H9 (cell line): ENCODE measurements around the gene TNFAIP3. TPM values are rescaled to one million over a fixed set of nuclear protein-coding genes. Genes with fewer than 3 reads are reported as not detected.

Source experiments
- DNase-seq: peaks from one replicate; pipeline ENCODE4 v3.0.0-alpha.2; 2017
- H2AFZ ChIP-seq: one replicate; pipeline ENCODE4 v1.6.1; 2013; ENCODE audit warnings: mild to moderate bottlenecking, low read length, control low read depth, moderate library complexity
- H2AK5ac ChIP-seq: 2 replicates; pipeline ENCODE4 v1.6.1; 2013; ENCODE audit warnings: low read length, control low read depth, mixed read lengths; ENCODE audit not compliant: insufficient read length
- H2BK120ac ChIP-seq: one replicate; pipeline ENCODE4 v1.6.1; 2013; ENCODE audit warnings: low read depth, mild to moderate bottlenecking, low read length, control low read depth, inconsistent platforms; ENCODE audit not compliant: poor library complexity, severe bottlenecking
- H2BK12ac ChIP-seq: 2 replicates; pipeline ENCODE4 v1.6.1; 2013; ENCODE audit warnings: low read length, control low read depth, mixed read lengths, low read depth; ENCODE audit not compliant: insufficient read length
- H2BK15ac ChIP-seq: 2 replicates; pipeline ENCODE4 v1.6.1; 2013; ENCODE audit warnings: low read depth, low read length, control low read depth
- H2BK20ac ChIP-seq: one replicate; pipeline ENCODE4 v1.6.1; 2013; ENCODE audit warnings: low read depth, mild to moderate bottlenecking, low read length, control low read depth, inconsistent platforms; ENCODE audit not compliant: poor library complexity, severe bottlenecking
- H2BK5ac ChIP-seq: 2 replicates; pipeline ENCODE4 v1.6.1; 2013; ENCODE audit warnings: low read length, control low read depth, mixed read lengths; ENCODE audit not compliant: insufficient read length
- H3K14ac ChIP-seq: 2 replicates; pipeline ENCODE4 v1.6.1; 2013; ENCODE audit warnings: low read length, control low read depth; ENCODE audit not compliant: insufficient read depth
- H3K18ac ChIP-seq: 2 replicates; pipeline ENCODE4 v1.6.1; 2013; ENCODE audit warnings: low read depth, mild to moderate bottlenecking, mixed read lengths, low read length, control low read depth; ENCODE audit not compliant: insufficient read length
- H3K23ac ChIP-seq: 2 replicates; pipeline ENCODE4 v1.6.1; 2013; ENCODE audit warnings: low read length, control low read depth, mixed read lengths, low read depth; ENCODE audit not compliant: insufficient read length
- H3K23me2 ChIP-seq: 2 replicates; pipeline ENCODE4 v1.6.1; 2013; ENCODE audit warnings: low read depth, mild to moderate bottlenecking, mixed read lengths, low read length, control low read depth; ENCODE audit not compliant: insufficient read length, poor library complexity, severe bottlenecking
- H3K27ac ChIP-seq: 2 replicates; pipeline ENCODE4 v1.5.1; 2013; ENCODE audit warnings: low read length, control low read depth, mixed read lengths, low read depth; ENCODE audit not compliant: insufficient read length
- H3K27me3 ChIP-seq: 2 replicates; pipeline ENCODE4 v1.6.1; 2013; ENCODE audit warnings: low read length, control low read depth, inconsistent platforms; ENCODE audit not compliant: insufficient read depth
- H3K4ac ChIP-seq: 2 replicates; pipeline ENCODE4 v1.6.1; 2013; ENCODE audit warnings: low read depth, mild to moderate bottlenecking, control low read depth, inconsistent platforms, low read length, moderate library complexity
- H3K4me1 ChIP-seq: 2 replicates; pipeline ENCODE4 v1.6.1; 2013; ENCODE audit warnings: low read length, control low read depth, inconsistent platforms; ENCODE audit not compliant: insufficient read depth
- H3K4me2 ChIP-seq: 2 replicates; pipeline ENCODE4 v1.6.1; 2013; ENCODE audit warnings: low read length, control low read depth, mixed read lengths; ENCODE audit not compliant: insufficient read length, insufficient read depth
- H3K56ac ChIP-seq: 2 replicates; pipeline ENCODE4 v1.6.1; 2013; ENCODE audit warnings: low read depth, mild to moderate bottlenecking, mixed read lengths, low read length, control low read depth; ENCODE audit not compliant: insufficient read length
- H3K79me1 ChIP-seq: 2 replicates; pipeline ENCODE4 v1.6.1; 2013; ENCODE audit warnings: low read depth, mild to moderate bottlenecking, moderate library complexity, low read length, control low read depth, inconsistent platforms; ENCODE audit not compliant: insufficient read depth, poor library complexity, severe bottlenecking
- H3K79me2 ChIP-seq: 2 replicates; pipeline ENCODE4 v1.6.1; 2013; ENCODE audit warnings: low read length, control low read depth, inconsistent platforms; ENCODE audit not compliant: insufficient read depth
- H3K9ac ChIP-seq: 2 replicates; pipeline ENCODE4 v1.6.1; 2013; ENCODE audit warnings: low read length, control low read depth, mixed read lengths; ENCODE audit not compliant: insufficient read length; ENCODE audit errors: extremely low read depth
- H3K9me3 ChIP-seq: one replicate; pipeline ENCODE4 v1.6.1; 2013; ENCODE audit warnings: low read depth, low read length, inconsistent platforms; ENCODE audit not compliant: control insufficient read depth
- H3T11ph ChIP-seq: one replicate; pipeline ENCODE4 v1.6.1; 2013; ENCODE audit warnings: mild to moderate bottlenecking, low read length, control low read depth, inconsistent platforms
- H4K20me1 ChIP-seq: one replicate; pipeline ENCODE4 v1.6.1; 2013; ENCODE audit not compliant: control insufficient read depth, insufficient read length, insufficient read depth
- H4K5ac ChIP-seq: 2 replicates; pipeline ENCODE4 v1.6.1; 2013; ENCODE audit warnings: low read depth, mild to moderate bottlenecking, mixed read lengths, low read length, control low read depth; ENCODE audit not compliant: insufficient read length
- H4K8ac ChIP-seq: replicated peaks from 2 replicates; pipeline ENCODE4 v1.6.1; 2013; ENCODE audit warnings: low read length, control low read depth, mixed read lengths, low read depth; ENCODE audit not compliant: insufficient read length
- H4K91ac ChIP-seq: 2 replicates; pipeline ENCODE4 v1.6.1; 2013; ENCODE audit warnings: low read depth, mild to moderate bottlenecking, moderate library complexity, mixed read lengths, low read length, control low read depth; ENCODE audit not compliant: insufficient read length
- H3K27ac Mint-ChIP-seq, 3 experiments: 2 replicates in 2 of 3; 3 replicates in 1 of 3; pipeline ENCODE4 v1.8.0; 2020 to 2021; ENCODE audit warnings: mixed read lengths in 3 of 3, mild to moderate bottlenecking in 1 of 3, moderate library complexity in 1 of 3
- H3K27me3 Mint-ChIP-seq: 2 replicates; pipeline ENCODE4 v1.8.0; 2021; ENCODE audit warnings: low read depth, mild to moderate bottlenecking, moderate library complexity, mixed read lengths
- H3K36me3 Mint-ChIP-seq, 3 experiments: 2 replicates in 2 of 3; 3 replicates in 1 of 3; pipeline ENCODE4 v1.8.0; 2020 to 2021; ENCODE audit warnings: low read depth in 3 of 3, mixed read lengths in 3 of 3; ENCODE audit not compliant: insufficient read depth in 1 of 3
- H3K4me1 Mint-ChIP-seq, 2 experiments: 2 replicates each; pipeline ENCODE4 v1.8.0; 2020; ENCODE audit warnings: mixed read lengths in 2 of 2
- H3K4me3 Mint-ChIP-seq, 2 experiments: 2 replicates in 1 of 2; 3 replicates in 1 of 2; pipeline ENCODE4 v1.8.0; 2020 to 2021; ENCODE audit warnings: mild to moderate bottlenecking in 2 of 2, mixed read lengths in 2 of 2, moderate library complexity in 1 of 2
- H3K9me3 Mint-ChIP-seq, 2 experiments: 2 replicates in 1 of 2; 3 replicates in 1 of 2; pipeline ENCODE4 v1.8.0; 2020; ENCODE audit warnings: mild to moderate bottlenecking in 2 of 2, mixed read lengths in 2 of 2, moderate library complexity in 1 of 2
- WGBS: extraction: QIAGEN DNeasy Blood & Tissue Kit; methylation state at CpG from one replicate; pipeline ENCODE4 v1.1.7; 2013; ENCODE audit warnings: missing lambda C conversion rate, low lambda C conversion rate, mixed read lengths; ENCODE audit not compliant: insufficient read length; ENCODE audit errors: extremely low coverage; 5-methylcytosine and 5-hydroxymethylcytosine counted together
- total RNA-seq: library from RNA; stranded (reverse); gene quantifications from 2 replicates; pipeline ENCODE4 v1.2.1, GENCODE V29; 2021
- TF ChIP-seq, protein P1 (sequence below): fragments of 200-600 bp; sonication (generic); conservative IDR thresholded peaks from 3 replicates; pipeline ENCODE4 v1.8.0; 2021; ENCODE audit warnings: antibody characterized with exemption, mild to moderate bottlenecking

The TNFAIP3 gene
- total RNA-seq, 1 experiment from 2014 or later, result 3.7 TPM

DNA sequence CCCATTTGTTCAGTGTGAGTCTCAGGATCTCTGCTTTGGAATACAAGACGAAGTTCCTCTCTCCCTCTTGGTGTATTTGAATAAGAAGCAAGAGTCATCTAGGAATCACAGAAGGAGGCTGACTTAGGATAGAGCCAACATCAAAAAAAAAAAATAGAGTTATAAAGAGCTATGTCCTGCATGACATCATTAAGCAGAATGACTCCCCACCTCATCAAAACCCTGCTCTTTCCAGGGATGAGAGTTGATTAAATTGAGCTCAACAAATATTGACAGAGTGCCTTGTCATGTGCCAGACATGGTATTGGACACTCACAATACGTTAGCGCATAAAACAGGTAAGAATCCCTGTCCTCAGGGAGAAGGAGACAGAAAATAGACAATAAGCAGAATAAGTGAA, 48.6 kb upstream of the TNFAIP3 start:
- H3K14ac ChIP-seq, result no peak overlapping the region
- DNase-seq, result no peak
- no peak overlapping the region for H3K4me2 ChIP-seq
- no peak overlapping the region for H2AFZ ChIP-seq
- H4K5ac ChIP-seq, result no peak overlapping the region
- Mint-ChIP-seq H3K4me1 (no peaks in the 10 kb centered on the region), H3K27me3 (no peaks in the 10 kb centered on the region), H3K27ac (no peak overlapping the region; a peak in 1 of 7 replicates), H3K4me3 (no peak overlapping the region), H3K36me3 (no peaks in the 10 kb centered on the region), H3K9me3 (no peaks in the 10 kb centered on the region)
- no peaks in the 10 kb centered on the region for H3K9me3 ChIP-seq
- H2BK15ac ChIP-seq, result no peak overlapping the region
- H3K9ac ChIP-seq, result no peak overlapping the region
- H2AK5ac ChIP-seq, result no peak overlapping the region
- H3K23ac ChIP-seq, result no peak overlapping the region
- H3K79me2 ChIP-seq, result no peaks in the 10 kb centered on the region
- H2BK20ac ChIP-seq, result no peak overlapping the region
- H3K4ac ChIP-seq, result no peak overlapping the region
- H3K23me2 ChIP-seq, result no peaks in the 10 kb centered on the region
- no peaks in the 10 kb centered on the region for H3K79me1 ChIP-seq
- no peaks in the 10 kb centered on the region for H3K27me3 ChIP-seq
- H3T11ph ChIP-seq, result no peak overlapping the region
- H4K20me1 ChIP-seq, result no peaks in the 10 kb centered on the region
- H3K27ac ChIP-seq, result no peak overlapping the region
- WGBS, result no CpG with 5 or more reads among the region's 3 CpGs
- H3K18ac ChIP-seq, result no peak overlapping the region
- H4K91ac ChIP-seq, result no peak overlapping the region
- no peak overlapping the region for H2BK5ac ChIP-seq
- no peak overlapping the region for H3K56ac ChIP-seq
- no peak overlapping the region for H2BK12ac ChIP-seq
- TF ChIP-seq, protein P1, sequence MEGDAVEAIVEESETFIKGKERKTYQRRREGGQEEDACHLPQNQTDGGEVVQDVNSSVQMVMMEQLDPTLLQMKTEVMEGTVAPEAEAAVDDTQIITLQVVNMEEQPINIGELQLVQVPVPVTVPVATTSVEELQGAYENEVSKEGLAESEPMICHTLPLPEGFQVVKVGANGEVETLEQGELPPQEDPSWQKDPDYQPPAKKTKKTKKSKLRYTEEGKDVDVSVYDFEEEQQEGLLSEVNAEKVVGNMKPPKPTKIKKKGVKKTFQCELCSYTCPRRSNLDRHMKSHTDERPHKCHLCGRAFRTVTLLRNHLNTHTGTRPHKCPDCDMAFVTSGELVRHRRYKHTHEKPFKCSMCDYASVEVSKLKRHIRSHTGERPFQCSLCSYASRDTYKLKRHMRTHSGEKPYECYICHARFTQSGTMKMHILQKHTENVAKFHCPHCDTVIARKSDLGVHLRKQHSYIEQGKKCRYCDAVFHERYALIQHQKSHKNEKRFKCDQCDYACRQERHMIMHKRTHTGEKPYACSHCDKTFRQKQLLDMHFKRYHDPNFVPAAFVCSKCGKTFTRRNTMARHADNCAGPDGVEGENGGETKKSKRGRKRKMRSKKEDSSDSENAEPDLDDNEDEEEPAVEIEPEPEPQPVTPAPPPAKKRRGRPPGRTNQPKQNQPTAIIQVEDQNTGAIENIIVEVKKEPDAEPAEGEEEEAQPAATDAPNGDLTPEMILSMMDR, result no peak
- no peaks in the 10 kb centered on the region for H3K4me1 ChIP-seq
- no peak overlapping the region for H2BK120ac ChIP-seq
- H4K8ac ChIP-seq, result no peak overlapping the region
